ENCODE results near the gene NRF1. TPM values are rescaled to one million over a fixed set of nuclear protein-coding genes. Genes with fewer than 3 reads are reported as not detected.

The NRF1 gene
- total RNA-seq, 1 experiment from 2014 or later: 19.3 TPM

DNA sequence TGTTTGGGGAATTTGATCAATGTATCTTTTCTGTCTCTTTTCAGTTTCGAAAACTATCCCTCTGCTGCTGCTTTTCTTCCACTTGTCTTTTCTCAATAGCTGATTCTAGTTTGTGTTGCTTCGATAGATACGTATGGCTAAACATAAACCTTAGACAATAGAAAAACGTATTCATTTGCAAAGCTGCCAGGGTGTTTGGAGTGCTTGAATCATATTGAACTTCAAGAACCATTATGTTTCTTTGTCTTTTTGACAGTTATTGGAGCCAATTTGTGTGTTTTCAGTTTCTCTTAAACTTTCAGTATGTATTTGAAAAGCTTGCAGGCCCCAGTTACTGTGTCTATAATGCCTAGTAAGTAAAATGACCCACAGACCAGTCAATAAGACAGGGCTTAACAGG lies 25.1 kb downstream of the NRF1 start:
- TF ChIP-seq, protein P1, sequence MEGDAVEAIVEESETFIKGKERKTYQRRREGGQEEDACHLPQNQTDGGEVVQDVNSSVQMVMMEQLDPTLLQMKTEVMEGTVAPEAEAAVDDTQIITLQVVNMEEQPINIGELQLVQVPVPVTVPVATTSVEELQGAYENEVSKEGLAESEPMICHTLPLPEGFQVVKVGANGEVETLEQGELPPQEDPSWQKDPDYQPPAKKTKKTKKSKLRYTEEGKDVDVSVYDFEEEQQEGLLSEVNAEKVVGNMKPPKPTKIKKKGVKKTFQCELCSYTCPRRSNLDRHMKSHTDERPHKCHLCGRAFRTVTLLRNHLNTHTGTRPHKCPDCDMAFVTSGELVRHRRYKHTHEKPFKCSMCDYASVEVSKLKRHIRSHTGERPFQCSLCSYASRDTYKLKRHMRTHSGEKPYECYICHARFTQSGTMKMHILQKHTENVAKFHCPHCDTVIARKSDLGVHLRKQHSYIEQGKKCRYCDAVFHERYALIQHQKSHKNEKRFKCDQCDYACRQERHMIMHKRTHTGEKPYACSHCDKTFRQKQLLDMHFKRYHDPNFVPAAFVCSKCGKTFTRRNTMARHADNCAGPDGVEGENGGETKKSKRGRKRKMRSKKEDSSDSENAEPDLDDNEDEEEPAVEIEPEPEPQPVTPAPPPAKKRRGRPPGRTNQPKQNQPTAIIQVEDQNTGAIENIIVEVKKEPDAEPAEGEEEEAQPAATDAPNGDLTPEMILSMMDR (conservative IDR thresholded peaks at IDR 0.05): no peak
- H3K79me1 ChIP-seq (ENCODE audit: insufficient read depth, low read depth, low read length, poor library complexity, severe bottlenecking): peaks cover 3% of the 10 kb centered on the region
- no peak overlapping the region for H4K91ac ChIP-seq (ENCODE audit: insufficient read length, low read depth, low read length)
- no peaks in the 10 kb centered on the region for H3K27me3 ChIP-seq (ENCODE audit: insufficient read depth, low read length)
- H3K4me1 ChIP-seq (ENCODE audit: insufficient read depth, low read length): no peaks in the 10 kb centered on the region
- no peak overlapping the region for H2AK5ac ChIP-seq (ENCODE audit: insufficient read length, low read length)
- no peaks in the 10 kb centered on the region for H3K27me3 Mint-ChIP-seq (ENCODE audit: low read depth)
- no peak overlapping the region for H2BK5ac ChIP-seq (ENCODE audit: insufficient read length, low read length)
- DNase-seq: no peak
- H4K20me1 ChIP-seq (ENCODE audit: control insufficient read depth, insufficient read depth, insufficient read length): no peaks in the 10 kb centered on the region
- H4K5ac ChIP-seq (ENCODE audit: insufficient read length, low read depth, low read length): no peak overlapping the region
- no peak overlapping the region for H3K23ac ChIP-seq (ENCODE audit: insufficient read length, low read depth, low read length)
- H3K56ac ChIP-seq (ENCODE audit: insufficient read length, low read depth, low read length): no peak overlapping the region
- H3K9ac ChIP-seq (ENCODE audit: extremely low read depth, insufficient read length, low read length): no peak overlapping the region
- H3K4ac ChIP-seq (ENCODE audit: low read depth, low read length): no peak overlapping the region
- no peaks in the 10 kb centered on the region for H3K9me3 Mint-ChIP-seq
- no peak overlapping the region for H2AFZ ChIP-seq (ENCODE audit: low read length)
- no peak overlapping the region for H3K4me3 Mint-ChIP-seq
- H3K36me3 Mint-ChIP-seq (ENCODE audit: insufficient read depth in 1 of 3, low read depth in 3 of 3): 0 out of 7 replicates have a peak, but pooled peaks cover 0 to 1% (median 0%) of the 10 kb centered on the region in 3 experiments
- H3K9me3 ChIP-seq (ENCODE audit: control insufficient read depth, low read depth, low read length): no peaks in the 10 kb centered on the region
- H3K27ac ChIP-seq (ENCODE audit: insufficient read length, low read depth, low read length): no peak overlapping the region
- no CpG with 5 or more reads among the region's 4 CpGs for WGBS (ENCODE audit: extremely low coverage, insufficient read length, low lambda C conversion rate)
- H3K18ac ChIP-seq (ENCODE audit: insufficient read length, low read depth, low read length): no peak overlapping the region
- H3K4me1 Mint-ChIP-seq: peaks cover 11 to 12% of the 10 kb centered on the region in 2 experiments
- no peak overlapping the region for H2BK120ac ChIP-seq (ENCODE audit: low read depth, low read length, poor library complexity, severe bottlenecking)
- no peak overlapping the region for H3K4me2 ChIP-seq (ENCODE audit: insufficient read depth, insufficient read length, low read length)
- no peak overlapping the region for H4K8ac ChIP-seq (replicated peaks; ENCODE audit: insufficient read length, low read depth, low read length)
- H2BK15ac ChIP-seq (ENCODE audit: low read depth, low read length): no peak overlapping the region
- no peak overlapping the region for H2BK20ac ChIP-seq (ENCODE audit: low read depth, low read length, poor library complexity, severe bottlenecking)
- no peak overlapping the region for H3K27ac Mint-ChIP-seq
- no peak overlapping the region for H3K14ac ChIP-seq (ENCODE audit: insufficient read depth, low read length)
- no peak overlapping the region for H3T11ph ChIP-seq (ENCODE audit: low read length)
- peaks cover 3% of the 10 kb centered on the region; the same call in 1 of the 2 replicates for H3K79me2 ChIP-seq (ENCODE audit: insufficient read depth, low read length)
- H3K23me2 ChIP-seq (ENCODE audit: insufficient read length, low read depth, low read length, poor library complexity, severe bottlenecking): no peaks in the 10 kb centered on the region
- H2BK12ac ChIP-seq (ENCODE audit: insufficient read length, low read depth, low read length): no peak overlapping the region
